A673 (cell line): ENCODE data around the gene KCNIP3.
A peak's percentile ranks its signal among the peaks of the same experiment; 100 is the strongest.

Experiments used
- CTCF ChIP-seq: fragments of 300-800, 200-600 bp; sonication (generic); conservative IDR thresholded peaks from 2 replicates; pipeline ENCODE4 v1.5.1; 2017; ENCODE audit warnings: low read depth, mild to moderate bottlenecking, antibody characterized with exemption, low read length, moderate library complexity, mixed read lengths
- EZH2 ChIP-seq: fragments of 200-600 bp; sonication (generic); IDR thresholded peaks from 2 replicates; pipeline ENCODE4 v1.6.1; 2017; ENCODE audit warnings: borderline replicate concordance, low read depth, mild to moderate bottlenecking, mixed read lengths, antibody characterized with exemption, low read length; ENCODE audit not compliant: poor library complexity, severe bottlenecking

DNA sequence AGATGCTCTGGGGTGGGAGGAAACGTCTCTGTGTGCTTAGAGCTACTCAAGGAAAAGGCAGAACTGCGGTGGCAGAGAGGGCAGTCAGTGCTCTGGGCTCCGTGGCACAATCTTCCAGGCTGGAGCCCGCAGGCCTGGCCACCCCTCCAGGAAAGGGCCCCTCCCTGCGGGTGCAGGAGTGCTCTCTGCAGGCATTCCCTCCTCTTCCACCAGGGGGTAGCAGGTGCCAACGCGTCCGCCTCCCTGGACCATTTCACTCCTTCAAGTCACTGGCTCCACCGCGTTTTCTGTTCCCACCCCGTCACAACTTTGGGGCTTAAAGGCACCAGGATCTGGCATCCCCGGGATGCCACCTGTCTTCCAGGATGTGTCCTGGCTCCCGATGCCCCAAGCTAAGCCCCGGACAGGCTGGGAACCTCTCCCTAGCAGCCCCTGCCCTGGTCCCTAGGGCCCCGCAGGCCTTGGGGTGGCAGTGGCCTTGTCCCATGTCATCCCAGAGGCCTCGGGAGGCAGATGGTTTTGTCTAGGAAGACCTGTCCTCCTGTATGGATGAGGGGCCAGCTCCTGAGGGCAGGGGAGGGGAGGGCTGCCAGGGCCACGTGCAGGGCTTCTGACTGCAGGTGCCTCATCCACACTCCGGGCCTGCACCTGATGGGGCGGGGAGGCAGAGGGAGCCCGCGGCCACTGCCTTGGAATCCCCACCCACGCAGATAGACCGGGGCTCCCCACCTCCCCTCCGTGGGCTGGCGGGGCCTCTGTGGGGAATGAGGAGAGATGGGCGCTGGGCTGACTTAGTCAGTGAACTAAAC, 26.4 kb downstream of the KCNIP3 start:
- TF ChIP-seq CTCF: peak; percentile 46
- no peak for TF ChIP-seq EZH2
